Heart left ventricle (tissue), 16 donors: ENCODE data around the gene YOD1. TPM values are rescaled to one million over a fixed set of nuclear protein-coding genes. Genes with fewer than 3 reads are reported as not detected.

Experiments
- ATAC-seq, 4 donors: fragments of 200-7000 bp; cut with Tn5 transposase; one replicate each; pipeline ENCODE4 v1.9.1; 2020 to 2022; ENCODE audit warnings: moderate library complexity in 4 of 4, mild to moderate bottlenecking in 3 of 4, moderate number of reproducible peaks in 1 of 4
- DNase-seq, 5 donors: peaks; one replicate each; pipeline ENCODE4 v3.0.0-alpha.2; 2020
- H3K27ac ChIP-seq, 12 donors: fragments of 200-600 bp; sonication (generic) in 4 of 12; one replicate each; pipeline versions ENCODE4 v1.5.0 to v1.8.0; 2016 to 2022; ENCODE audit warnings: mild to moderate bottlenecking in 2 of 12
- H3K27me3 ChIP-seq, 9 donors: fragments of 200-600 bp; sonication (generic) in 2 of 9; one replicate each; pipeline versions ENCODE4 v1.5.1 to v1.8.0; 2016 to 2022; ENCODE audit warnings: mild to moderate bottlenecking in 3 of 9
- H3K36me3 ChIP-seq, 9 donors: fragments of 200-600 bp; sonication (generic) in 2 of 9; one replicate each; pipeline versions ENCODE4 v1.5.0 to v1.8.0; 2018 to 2022; ENCODE audit warnings: mild to moderate bottlenecking in 2 of 9
- H3K4me1 ChIP-seq, 12 donors: fragments of 200-600 bp; sonication (generic) in 4 of 12; one replicate each; pipeline versions ENCODE4 v1.5.0 to v1.8.0; 2016 to 2022; ENCODE audit warnings: mild to moderate bottlenecking in 3 of 12
- H3K4me3 ChIP-seq, 12 donors: fragments of 200-600 bp; sonication (generic) in 4 of 12; one replicate each; pipeline versions ENCODE4 v1.5.0 to v1.8.0; 2017 to 2022; ENCODE audit warnings: mild to moderate bottlenecking in 9 of 12, moderate library complexity in 4 of 12
- H3K9me3 ChIP-seq, 12 donors: fragments of 200-600 bp; sonication (generic) in 4 of 12; one replicate each; pipeline versions ENCODE4 v1.5.0 to v1.8.0; 2016 to 2022; ENCODE audit warnings: mild to moderate bottlenecking in 1 of 12
- POLR2A ChIP-seq, 2 donors: fragments of 450-650 bp; IDR thresholded peaks; one replicate each; pipeline ENCODE4 v1.6.1; 2017; ENCODE audit warnings: antibody characterized with exemption in 2 of 2, mild to moderate bottlenecking in 2 of 2, moderate library complexity in 2 of 2
- WGBS, 4 donors: extraction: QIAGEN DNeasy Blood & Tissue Kit in 2 of 4; methylation state at CpG; one replicate each; pipeline versions ENCODE4 v1.1.5 to v1.1.7; 2013 to 2018; 5-methylcytosine and 5-hydroxymethylcytosine counted together
- intact Hi-C, 10 donors: fragments of 100-400 bp; cut with DNase I; formaldehyde crosslinking; loops; one replicate each; pipeline versions ENCODE4 v1.11.1 to v1.14.2; 2022
- polyA plus RNA-seq, 2 donors: library from polyadenylated mRNA; stranded (reverse); fragments of 200-250 nt; gene quantifications; one replicate each; pipeline ENCODE4 v1.2.3, GENCODE V29; 2013
- total RNA-seq, 9 donors: library from RNA; depleted of rRNA in 2 of 9; stranded (reverse); fragments of >200 nt in 2 of 9; fragmentation: NEBNext Ultra II Directional in 3 of 9; extraction: Animal tissue kit (Norgen Biotek cat#: 25700) in 3 of 9; gene quantifications; one replicate each; pipeline versions ENCODE4 v1.1.0 to v1.2.4, GENCODE V29; 2016 to 2023
- TF ChIP-seq, protein P1 (sequence below), 12 donors: fragments of 200-600 bp; sonication (generic) in 4 of 12; IDR thresholded peaks; one replicate each; pipeline versions ENCODE4 v1.5.0 to v1.8.0; 2018 to 2022; ENCODE audit warnings: antibody characterized with exemption in 12 of 12, mild to moderate bottlenecking in 5 of 12
- donor health status: ischemic (EF 13 %, LVEDD 7.1; RV severe dilation, severe dysfunction).
- donor health status: healthy with polysubstance abuse.
- donor health status: DM: no; HTN: yes; CAD: no.
- donor health status: DM: no; HTN: no; CAD: no.
- donor health status: ischemic (EF 25% LVEDD 6.9; RV normal size, moderate dysfunction).
- donor health status: ischemic (EF 25% LVEDD 5.7; RV mildly dilated, moderate dysfunction).
- donor health status: healthy.
- donor health status: DM: yes; HTN: yes; CAD: no.
- donor health status: ischemic (EF 35%, LVEDD 5.7; RV mildly dilated, moderate dysfunction).
- donor health status: nonischemic (EF 11% LVEDD 7.7; RV severe dilation, severe dysfunction).
- donor health status: DM: yes; HTN: yes; CAD: no.
- donor health status: PGD.
- donor health status: ischemic (EF 29% LVEDD 5.4; RV normal size, mild dysfunction).
- donor health status: nonischemic (EF 23%, LVEDD 6.1; RV moderate dilation, normal function).

Gene YOD1
- total and polyA plus RNA-seq, 11 donors, result 1.9 to 7.4 (median 5.8) TPM

DNA sequence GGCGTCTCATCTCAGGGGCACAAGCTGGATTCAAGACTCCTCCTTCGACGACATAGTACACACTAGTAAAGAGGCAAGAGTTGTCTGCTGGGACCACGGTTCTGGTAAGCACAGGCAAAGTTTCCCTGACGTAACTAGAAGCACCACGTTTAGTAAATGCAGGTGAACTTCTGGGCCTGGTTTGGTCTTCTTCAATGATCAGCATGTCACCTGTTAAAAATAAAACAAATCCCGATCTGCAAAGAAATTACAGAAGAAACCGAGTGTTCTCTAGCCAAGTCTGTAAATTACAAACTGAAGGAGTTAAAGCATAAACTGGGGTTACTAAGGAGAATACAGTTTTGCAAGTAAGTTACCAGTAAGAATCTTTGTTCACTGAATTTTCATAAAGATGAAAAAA is 1.5 kb downstream of the YOD1 start:
- peaks cover 0 to 48% (median 17%) of the 10 kb centered on the region in 9 donors for H3K36me3 ChIP-seq
- no peak for TF ChIP-seq POLR2A (IDR thresholded peaks at IDR 0.05)
- TF ChIP-seq, protein P1, sequence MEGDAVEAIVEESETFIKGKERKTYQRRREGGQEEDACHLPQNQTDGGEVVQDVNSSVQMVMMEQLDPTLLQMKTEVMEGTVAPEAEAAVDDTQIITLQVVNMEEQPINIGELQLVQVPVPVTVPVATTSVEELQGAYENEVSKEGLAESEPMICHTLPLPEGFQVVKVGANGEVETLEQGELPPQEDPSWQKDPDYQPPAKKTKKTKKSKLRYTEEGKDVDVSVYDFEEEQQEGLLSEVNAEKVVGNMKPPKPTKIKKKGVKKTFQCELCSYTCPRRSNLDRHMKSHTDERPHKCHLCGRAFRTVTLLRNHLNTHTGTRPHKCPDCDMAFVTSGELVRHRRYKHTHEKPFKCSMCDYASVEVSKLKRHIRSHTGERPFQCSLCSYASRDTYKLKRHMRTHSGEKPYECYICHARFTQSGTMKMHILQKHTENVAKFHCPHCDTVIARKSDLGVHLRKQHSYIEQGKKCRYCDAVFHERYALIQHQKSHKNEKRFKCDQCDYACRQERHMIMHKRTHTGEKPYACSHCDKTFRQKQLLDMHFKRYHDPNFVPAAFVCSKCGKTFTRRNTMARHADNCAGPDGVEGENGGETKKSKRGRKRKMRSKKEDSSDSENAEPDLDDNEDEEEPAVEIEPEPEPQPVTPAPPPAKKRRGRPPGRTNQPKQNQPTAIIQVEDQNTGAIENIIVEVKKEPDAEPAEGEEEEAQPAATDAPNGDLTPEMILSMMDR (IDR thresholded peaks at IDR 0.05), result no peak
- H3K27ac ChIP-seq, result peak overlapping the region in 4 of 12 donors; percentile 18 to 95 (median 93)
- WGBS, 4 donors, result 45 to 55% (median 49%) methylated on average over 8 of the region's 8 CpGs
- no peaks in the 10 kb centered on the region for H3K27me3 ChIP-seq
- peaks cover 3 to 81% (median 56%) of the 10 kb centered on the region in 12 donors for H3K4me1 ChIP-seq
- ATAC-seq (no peak), DNase-seq (no peak)
- peak overlapping the region in 9 of 12 donors; percentile 77 to 94 (median 90) for H3K4me3 ChIP-seq
- intact Hi-C loops, result no loop called here
- H3K9me3 ChIP-seq, result no peaks in the 10 kb centered on the region

DNA sequence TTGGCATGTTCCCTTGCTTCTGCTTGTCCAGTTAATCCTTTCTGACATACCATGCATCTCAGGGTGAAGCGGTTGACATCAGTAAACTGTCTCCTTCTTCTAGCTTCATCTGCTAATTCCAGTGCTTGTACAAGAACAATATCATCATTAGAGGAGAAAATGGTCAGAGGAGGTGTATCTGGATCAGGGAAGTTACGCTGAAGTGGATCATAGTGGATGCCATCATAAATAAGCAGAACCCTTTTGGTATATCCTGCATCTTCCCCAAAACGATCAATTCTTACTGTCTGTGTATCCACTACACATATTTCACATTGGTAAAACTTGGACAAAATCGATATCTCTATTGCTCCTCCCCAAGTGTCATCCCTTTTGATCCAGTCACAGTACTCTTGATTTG is 2.0 kb downstream of the YOD1 start:
- H3K27ac ChIP-seq, result peak overlapping the region in 1 of 12 donors; percentile 92
- peak overlapping the region in 1 of 12 donors; percentile 77 for H3K4me3 ChIP-seq
- intact Hi-C loops, result no loop called here
- no peaks in the 10 kb centered on the region for H3K9me3 ChIP-seq
- no peaks in the 10 kb centered on the region for H3K27me3 ChIP-seq
- H3K4me1 ChIP-seq, result peaks cover 3 to 79% (median 55%) of the 10 kb centered on the region in 12 donors
- DNase-seq, result no peak
- TF ChIP-seq, protein P1 (IDR thresholded peaks at IDR 0.05), result no peak
- no peak for TF ChIP-seq POLR2A (IDR thresholded peaks at IDR 0.05)
- WGBS, 4 donors, result 84 to 91% (median 88%) methylated on average over 4 of the region's 4 CpGs
- no peak for ATAC-seq
- peaks cover 0 to 53% (median 17%) of the 10 kb centered on the region in 9 donors for H3K36me3 ChIP-seq

DNA sequence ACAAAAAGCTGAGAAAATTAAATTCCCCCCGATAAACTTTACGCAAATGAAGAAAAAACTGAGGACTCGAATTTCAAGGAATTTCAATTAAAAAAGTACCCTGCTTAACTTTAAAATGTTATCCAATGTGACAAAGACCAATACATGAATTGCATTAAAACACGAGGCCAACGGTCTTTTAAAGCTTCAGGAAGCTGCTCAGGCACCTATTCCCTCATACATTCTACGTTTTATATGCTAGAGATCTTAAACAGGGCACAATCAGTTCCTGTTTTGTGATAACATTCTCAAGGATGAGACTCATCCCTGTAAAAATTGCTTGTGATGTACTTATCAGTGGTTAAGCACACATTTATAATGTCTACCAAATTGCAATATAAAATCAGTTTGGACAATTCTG is 3.0 kb downstream of the YOD1 start:
- DNase-seq, result no peak

DNA sequence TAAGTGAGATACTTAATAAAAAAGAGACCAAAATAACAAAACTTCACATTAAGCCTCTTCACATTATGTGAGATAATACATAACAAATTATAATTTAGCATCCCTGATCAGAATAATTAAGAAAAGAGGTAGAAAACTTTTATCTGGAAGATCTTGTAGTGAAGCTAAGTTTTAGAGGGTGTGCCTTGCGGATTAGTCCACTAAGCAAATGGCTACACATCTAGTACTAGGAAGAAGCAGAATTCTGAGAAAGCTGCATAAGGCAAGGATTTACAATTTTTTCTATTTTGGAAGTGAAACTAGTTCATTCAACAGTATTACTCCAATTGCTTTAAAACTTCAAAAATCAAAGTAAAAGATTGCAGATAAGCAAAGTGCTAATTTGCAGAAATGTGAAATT is 3.5 kb downstream of the YOD1 start:
- H3K27ac ChIP-seq, result no peak overlapping the region
- intact Hi-C loops, result no loop called here
- DNase-seq (no peak), ATAC-seq (no peak)
- 57 to 87% (median 82%) methylated on average over 1 of the region's 1 CpG for WGBS, 4 donors
- TF ChIP-seq, protein P1 (IDR thresholded peaks at IDR 0.05), result no peak
- TF ChIP-seq POLR2A (IDR thresholded peaks at IDR 0.05), result no peak
- H3K36me3 ChIP-seq, result peaks cover 0 to 59% (median 17%) of the 10 kb centered on the region in 9 donors
- H3K27me3 ChIP-seq, result no peaks in the 10 kb centered on the region
- no peaks in the 10 kb centered on the region for H3K9me3 ChIP-seq
- peaks cover 3 to 75% (median 54%) of the 10 kb centered on the region in 12 donors for H3K4me1 ChIP-seq
- H3K4me3 ChIP-seq, result peak overlapping the region in 1 of 12 donors; percentile 3

More for the DNA sequence above, 3.0 kb downstream of the YOD1 start:
- peaks cover 0 to 59% (median 17%) of the 10 kb centered on the region in 9 donors for H3K36me3 ChIP-seq
- ATAC-seq, result no peak
- H3K27ac ChIP-seq, result no peak overlapping the region
- H3K9me3 ChIP-seq, result no peaks in the 10 kb centered on the region
- H3K4me1 ChIP-seq, result peaks cover 3 to 77% (median 54%) of the 10 kb centered on the region in 12 donors
- no peaks in the 10 kb centered on the region for H3K27me3 ChIP-seq
- 72 to 81% (median 77%) methylated on average over 6 of the region's 6 CpGs for WGBS, 4 donors
- H3K4me3 ChIP-seq, result no peak overlapping the region
- intact Hi-C loops, result no loop called here
- no peak for TF ChIP-seq POLR2A (IDR thresholded peaks at IDR 0.05)
- TF ChIP-seq, protein P1 (IDR thresholded peaks at IDR 0.05), result no peak
